Tibial nerve (tissue), 4 donors: Measurements from ENCODE around the gene BARHL1. TPM values are rescaled to one million over a fixed set of nuclear protein-coding genes. Genes with fewer than 3 reads are reported as not detected.

Source experiments
- DNase-seq, 2 donors: peaks; one replicate each; pipeline ENCODE4 v3.0.0-alpha.2; 2019; ENCODE audit warnings: low spot score in 2 of 2
- H3K27ac ChIP-seq, 4 donors: fragments of 200-600 bp; sonication (generic) in 3 of 4; one replicate each; pipeline ENCODE4 v1.5.1; 2017 to 2019; ENCODE audit warnings: mild to moderate bottlenecking in 1 of 4
- H3K27me3 ChIP-seq, 2 donors: fragments of 200-600 bp; sonication (generic) in 1 of 2; one replicate each; pipeline versions ENCODE4 v1.5.1 to v1.6.0; 2017 to 2019
- H3K36me3 ChIP-seq, 3 donors: fragments of 200-600 bp; sonication (generic); one replicate each; pipeline ENCODE4 v1.5.1; 2018 to 2019
- H3K4me1 ChIP-seq, 4 donors: fragments of 200-600 bp; sonication (generic) in 3 of 4; one replicate each; pipeline ENCODE4 v1.5.1; 2017 to 2019
- H3K4me3 ChIP-seq, 4 donors: fragments of 200-600 bp; sonication (generic) in 3 of 4; one replicate each; pipeline ENCODE4 v1.5.1; 2017 to 2019; ENCODE audit warnings: mild to moderate bottlenecking in 1 of 4, moderate library complexity in 1 of 4
- H3K9me3 ChIP-seq, 4 donors: fragments of 200-600 bp; sonication (generic) in 3 of 4; one replicate each; pipeline ENCODE4 v1.5.1; 2017 to 2019
- EP300 ChIP-seq, 2 donors: sonication (generic); formaldehyde crosslinking; IDR thresholded peaks; one replicate each; pipeline ENCODE4 v1.6.1; 2017; ENCODE audit warnings: antibody characterized with exemption in 2 of 2, mild to moderate bottlenecking in 1 of 2
- POLR2A ChIP-seq, 2 donors: fragments of 450-650 bp; IDR thresholded peaks; one replicate each; pipeline ENCODE4 v1.6.1; 2017; ENCODE audit warnings: antibody characterized with exemption in 2 of 2, mild to moderate bottlenecking in 2 of 2, moderate library complexity in 2 of 2
- WGBS, 2 donors: methylation state at CpG; one replicate each; pipeline ENCODE4 v1.1.5; 2018; 5-methylcytosine and 5-hydroxymethylcytosine counted together
- total RNA-seq, 4 donors: library from RNA; depleted of rRNA; stranded (reverse); fragments of >200 nt; gene quantifications; one replicate each; pipeline ENCODE4 v1.1.0, GENCODE V29; 2016
- TF ChIP-seq, protein P1 (sequence below), 5 experiments: fragments of 200-600 bp in 3 of 5; fragments of 450-650 bp in 2 of 5; sonication (generic) in 3 of 5; IDR thresholded peaks; one replicate each; pipeline ENCODE4 v1.5.1; 2016 to 2019; ENCODE audit warnings: antibody characterized with exemption in 5 of 5, mild to moderate bottlenecking in 3 of 5, moderate library complexity in 2 of 5

BARHL1 gene
- total RNA-seq, 4 donors from 2014 or later: not detected

DNA sequence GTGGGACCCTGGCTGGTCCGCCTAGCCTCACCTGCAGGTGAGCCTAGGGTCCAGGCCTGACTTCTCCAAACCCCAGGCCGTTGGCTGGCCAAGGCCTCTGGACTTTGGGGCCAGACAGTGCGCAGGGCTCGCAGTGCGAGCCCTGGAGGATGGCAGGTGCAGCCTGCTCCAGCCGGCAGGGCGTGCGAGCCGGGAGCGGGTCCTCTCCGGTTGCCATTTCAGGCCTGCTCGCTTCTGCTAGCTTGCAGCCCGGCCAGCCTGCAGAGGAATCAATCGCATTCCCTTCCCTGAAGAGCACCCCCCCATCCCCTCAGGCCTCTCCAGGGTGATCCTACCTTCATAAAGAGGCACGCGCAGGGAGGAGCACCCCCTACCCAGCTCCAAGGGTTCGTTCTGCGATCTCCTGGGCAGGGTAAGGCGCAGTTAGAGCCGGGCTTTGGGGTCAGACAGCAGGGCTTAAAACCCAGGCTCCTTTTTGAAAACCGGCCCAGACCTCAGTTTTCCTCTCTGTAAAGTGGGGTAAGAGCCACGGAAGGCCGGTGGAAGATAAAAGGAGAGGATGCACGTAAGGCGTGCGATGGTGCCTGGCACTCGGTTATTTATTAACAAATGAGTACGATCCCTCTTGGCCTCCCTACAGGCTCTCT, 6.2 kb downstream of the BARHL1 start:
- no peak for TF ChIP-seq POLR2A (IDR thresholded peaks at IDR 0.05)
- TF ChIP-seq EP300 (IDR thresholded peaks at IDR 0.05): no peak
- TF ChIP-seq, protein P1, sequence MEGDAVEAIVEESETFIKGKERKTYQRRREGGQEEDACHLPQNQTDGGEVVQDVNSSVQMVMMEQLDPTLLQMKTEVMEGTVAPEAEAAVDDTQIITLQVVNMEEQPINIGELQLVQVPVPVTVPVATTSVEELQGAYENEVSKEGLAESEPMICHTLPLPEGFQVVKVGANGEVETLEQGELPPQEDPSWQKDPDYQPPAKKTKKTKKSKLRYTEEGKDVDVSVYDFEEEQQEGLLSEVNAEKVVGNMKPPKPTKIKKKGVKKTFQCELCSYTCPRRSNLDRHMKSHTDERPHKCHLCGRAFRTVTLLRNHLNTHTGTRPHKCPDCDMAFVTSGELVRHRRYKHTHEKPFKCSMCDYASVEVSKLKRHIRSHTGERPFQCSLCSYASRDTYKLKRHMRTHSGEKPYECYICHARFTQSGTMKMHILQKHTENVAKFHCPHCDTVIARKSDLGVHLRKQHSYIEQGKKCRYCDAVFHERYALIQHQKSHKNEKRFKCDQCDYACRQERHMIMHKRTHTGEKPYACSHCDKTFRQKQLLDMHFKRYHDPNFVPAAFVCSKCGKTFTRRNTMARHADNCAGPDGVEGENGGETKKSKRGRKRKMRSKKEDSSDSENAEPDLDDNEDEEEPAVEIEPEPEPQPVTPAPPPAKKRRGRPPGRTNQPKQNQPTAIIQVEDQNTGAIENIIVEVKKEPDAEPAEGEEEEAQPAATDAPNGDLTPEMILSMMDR (IDR thresholded peaks at IDR 0.05): no peak
- Histone ChIP-seq H3K9me3 (no peaks in the 10 kb centered on the region), H3K27ac (no peak overlapping the region), H3K4me3 (no peak overlapping the region), H3K4me1 (peaks cover 0 to 33% (median 2%) of the 10 kb centered on the region in 4 donors), H3K27me3 (peaks cover 0 to 85% of the 10 kb centered on the region in 2 donors), H3K36me3 (peaks cover 0 to 12% (median 0%) of the 10 kb centered on the region in 3 donors)
- whole genome bisulfite sequencing, 2 donors: 6 to 7% methylated on average over 12 to 28 of the region's 28 CpGs
- no peak for DNase-seq

DNA sequence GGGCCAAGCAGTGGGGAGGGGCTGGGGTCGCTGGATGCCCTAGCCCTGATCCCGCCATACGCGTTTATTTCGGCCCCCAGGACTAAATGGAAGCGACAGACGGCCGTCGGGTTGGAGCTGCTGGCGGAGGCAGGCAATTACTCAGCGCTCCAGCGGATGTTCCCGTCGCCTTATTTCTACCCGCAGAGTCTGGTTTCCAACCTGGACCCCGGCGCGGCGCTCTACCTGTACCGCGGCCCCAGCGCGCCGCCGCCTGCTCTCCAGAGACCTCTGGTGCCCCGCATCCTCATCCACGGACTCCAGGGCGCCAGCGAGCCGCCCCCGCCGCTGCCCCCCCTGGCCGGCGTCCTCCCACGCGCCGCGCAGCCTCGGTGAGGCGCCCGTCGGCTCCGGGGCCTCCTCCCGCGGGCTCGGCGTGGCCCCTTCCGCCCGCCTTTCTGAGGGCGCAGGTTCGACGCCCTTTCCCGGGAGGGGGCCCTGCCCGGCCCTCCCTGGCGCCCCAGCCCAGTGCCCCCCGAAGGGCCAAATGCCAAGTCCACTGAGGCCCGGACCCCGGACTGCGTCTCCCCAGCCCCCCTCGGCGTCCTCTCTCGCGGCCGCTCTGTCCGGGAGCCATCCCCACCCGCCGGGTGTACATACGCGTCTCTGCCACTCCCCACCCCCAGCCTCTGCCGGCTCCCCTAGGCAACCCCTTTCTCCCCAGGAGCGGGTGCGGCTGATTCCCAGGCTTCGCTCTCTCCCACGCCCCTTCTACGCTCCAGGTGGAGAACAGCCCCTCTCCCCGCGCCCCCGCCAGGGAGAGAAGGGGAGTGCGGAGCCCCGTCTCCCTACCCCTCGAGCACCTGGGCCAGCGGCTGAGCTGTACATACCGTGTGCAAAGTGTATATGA, 7.0 kb downstream of the BARHL1 start:
- H3K4me3 ChIP-seq: no peak overlapping the region
- peaks cover 0 to 19% (median 1%) of the 10 kb centered on the region in 3 donors for H3K36me3 ChIP-seq
- H3K27me3 ChIP-seq: peaks cover 0 to 77% of the 10 kb centered on the region in 2 donors
- 3 to 4% methylated on average over 37 to 63 of the region's 83 CpGs for WGBS, 2 donors
- no peak for DNase-seq
- no peaks in the 10 kb centered on the region for H3K9me3 ChIP-seq
- H3K4me1 ChIP-seq: peaks cover 0 to 33% (median 2%) of the 10 kb centered on the region in 4 donors
- TF ChIP-seq POLR2A (IDR thresholded peaks at IDR 0.05): no peak
- no peak overlapping the region for H3K27ac ChIP-seq

DNA sequence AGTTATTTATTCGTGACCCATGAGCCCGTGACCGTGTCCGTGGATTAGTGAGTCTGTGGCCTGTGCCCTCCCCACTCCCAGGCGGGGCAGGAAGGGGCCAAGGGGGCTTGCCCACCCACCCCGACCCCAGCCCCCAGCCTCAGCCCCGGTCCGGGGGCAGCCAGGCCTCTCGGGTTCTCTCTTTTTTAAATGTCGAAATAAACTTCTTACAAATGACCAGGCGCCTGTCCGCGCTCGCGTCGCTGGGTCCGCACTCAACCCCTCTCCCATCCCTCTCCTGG, 7.6 kb downstream of the BARHL1 start:
- Histone ChIP-seq H3K27me3 (peaks cover 0 to 71% of the 10 kb centered on the region in 2 donors), H3K4me3 (no peak overlapping the region)

DNA sequence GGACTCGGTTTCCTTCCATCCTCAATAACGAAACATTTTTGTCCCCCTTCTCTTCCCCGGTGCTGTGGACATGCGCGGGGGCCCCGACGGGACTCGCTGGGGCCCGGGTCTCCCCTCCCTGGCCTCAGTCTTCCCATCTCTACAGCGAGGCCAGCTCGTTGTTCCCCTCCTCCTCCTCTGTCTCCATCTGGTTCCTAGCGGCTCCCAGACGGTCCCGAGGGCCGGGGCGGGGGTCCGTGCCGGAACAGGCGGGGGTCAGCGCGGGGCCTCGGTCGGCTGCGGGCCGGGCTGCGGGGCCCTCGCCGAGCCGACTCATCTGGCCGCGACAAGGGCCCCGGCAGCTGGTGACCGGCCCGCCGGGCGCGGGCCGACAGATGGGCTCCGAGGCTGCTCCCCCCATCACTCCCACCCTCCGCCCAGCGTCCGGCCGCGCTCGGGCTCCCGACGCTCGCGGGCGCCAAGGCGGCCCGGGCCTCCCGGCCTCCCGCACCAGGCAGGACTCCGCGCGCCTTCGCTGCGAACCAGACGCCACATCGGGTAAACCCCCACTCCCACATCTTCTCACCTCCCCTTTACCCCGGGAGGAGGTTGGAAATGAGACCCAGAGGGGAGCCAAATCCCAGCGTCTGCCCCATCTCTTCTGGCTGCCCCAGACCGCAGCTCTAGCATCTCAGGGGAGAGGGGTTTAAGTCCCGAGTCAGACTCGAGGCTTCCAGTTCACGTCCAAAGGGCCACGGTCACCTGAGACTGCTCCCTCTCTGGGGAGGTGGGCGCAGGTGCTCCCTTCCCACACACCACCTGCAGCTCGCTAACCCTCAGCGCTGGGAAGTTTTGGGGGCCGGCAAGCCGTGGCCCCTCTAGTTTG, 8.1 kb downstream of the BARHL1 start:
- peaks cover 0 to 31% (median 8%) of the 10 kb centered on the region in 3 donors for H3K36me3 ChIP-seq
- no peak overlapping the region for H3K4me3 ChIP-seq
- peaks cover 0 to 68% of the 10 kb centered on the region in 2 donors for H3K27me3 ChIP-seq
- no peak for DNase-seq
- no peak overlapping the region for H3K27ac ChIP-seq
- H3K9me3 ChIP-seq: no peaks in the 10 kb centered on the region
- TF ChIP-seq, protein P1 (IDR thresholded peaks at IDR 0.05): no peak
- TF ChIP-seq EP300 (IDR thresholded peaks at IDR 0.05): no peak
- no peak for TF ChIP-seq POLR2A (IDR thresholded peaks at IDR 0.05)
- WGBS, 2 donors: 1 to 4% methylated on average over 31 to 35 of the region's 73 CpGs
- peaks cover 0 to 33% (median 2%) of the 10 kb centered on the region in 4 donors for H3K4me1 ChIP-seq

More for the DNA sequence above, 7.6 kb downstream of the BARHL1 start:
- H3K36me3 ChIP-seq: peaks cover 0 to 25% (median 7%) of the 10 kb centered on the region in 3 donors
- peaks cover 0 to 33% (median 2%) of the 10 kb centered on the region in 4 donors for H3K4me1 ChIP-seq
- no peaks in the 10 kb centered on the region for H3K9me3 ChIP-seq
- DNase-seq: no peak
- 2% methylated on average over 12 to 17 of the region's 17 CpGs for WGBS, 2 donors
- TF ChIP-seq POLR2A (IDR thresholded peaks at IDR 0.05): no peak
- no peak for TF ChIP-seq EP300 (IDR thresholded peaks at IDR 0.05)
- TF ChIP-seq, protein P1 (IDR thresholded peaks at IDR 0.05): no peak
- H3K27ac ChIP-seq: no peak overlapping the region

DNA sequence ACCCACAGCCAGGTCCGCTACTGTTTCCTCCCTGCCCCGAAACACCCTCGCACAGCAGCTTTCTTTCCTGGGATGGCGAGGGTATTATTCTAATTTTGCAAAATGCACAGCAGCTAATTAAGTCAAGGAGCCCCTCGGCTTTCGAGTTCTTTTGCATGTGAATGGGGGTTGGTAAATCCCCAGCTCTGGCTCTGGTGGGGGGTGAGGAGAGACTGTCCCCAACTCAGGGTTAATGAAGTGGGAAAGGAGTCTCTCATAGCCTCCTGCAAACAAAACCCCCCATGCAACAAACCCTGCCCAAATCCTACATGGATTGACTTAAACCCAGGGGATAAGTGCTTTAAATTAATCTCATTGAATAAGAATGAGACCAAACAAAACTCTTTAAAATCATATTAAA, 8.8 kb downstream of the BARHL1 start:
- TF ChIP-seq POLR2A (IDR thresholded peaks at IDR 0.05): no peak
- no peak for TF ChIP-seq EP300 (IDR thresholded peaks at IDR 0.05)
- TF ChIP-seq, protein P1 (IDR thresholded peaks at IDR 0.05): no peak
- Histone ChIP-seq H3K27me3 (peaks cover 0 to 65% of the 10 kb centered on the region in 2 donors), H3K4me3 (no peak overlapping the region), H3K36me3 (peaks cover 0 to 36% (median 8%) of the 10 kb centered on the region in 3 donors), H3K4me1 (peaks cover 0 to 33% (median 2%) of the 10 kb centered on the region in 4 donors), H3K9me3 (no peaks in the 10 kb centered on the region), H3K27ac (no peak overlapping the region)
- WGBS, 2 donors: 12 to 26% methylated on average over 5 to 6 of the region's 6 CpGs
- DNase-seq: no peak
